Measurements from ENCODE around the gene FEZ2.

FEZ2 gene

DNA sequence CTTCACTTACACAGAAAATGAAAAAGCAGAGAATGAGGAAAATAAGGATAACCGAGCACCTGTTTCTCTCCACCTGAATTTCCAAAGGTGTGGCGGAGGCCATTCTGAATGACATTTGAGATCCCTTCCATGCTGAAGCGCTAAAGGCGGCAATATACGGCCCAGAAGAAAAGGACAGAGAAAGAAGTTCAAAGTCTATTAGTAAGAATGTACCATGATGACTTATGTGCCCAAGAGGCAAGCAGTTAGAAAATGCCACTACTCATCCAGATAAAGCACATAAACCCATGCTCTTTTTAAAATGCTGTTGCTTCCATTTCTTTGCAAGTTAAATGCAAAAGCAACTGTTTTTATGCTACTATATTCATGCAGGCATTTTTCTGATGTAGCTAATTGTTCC, 37.2 kb downstream of the FEZ2 start:
- DNase-seq: no peak

DNA sequence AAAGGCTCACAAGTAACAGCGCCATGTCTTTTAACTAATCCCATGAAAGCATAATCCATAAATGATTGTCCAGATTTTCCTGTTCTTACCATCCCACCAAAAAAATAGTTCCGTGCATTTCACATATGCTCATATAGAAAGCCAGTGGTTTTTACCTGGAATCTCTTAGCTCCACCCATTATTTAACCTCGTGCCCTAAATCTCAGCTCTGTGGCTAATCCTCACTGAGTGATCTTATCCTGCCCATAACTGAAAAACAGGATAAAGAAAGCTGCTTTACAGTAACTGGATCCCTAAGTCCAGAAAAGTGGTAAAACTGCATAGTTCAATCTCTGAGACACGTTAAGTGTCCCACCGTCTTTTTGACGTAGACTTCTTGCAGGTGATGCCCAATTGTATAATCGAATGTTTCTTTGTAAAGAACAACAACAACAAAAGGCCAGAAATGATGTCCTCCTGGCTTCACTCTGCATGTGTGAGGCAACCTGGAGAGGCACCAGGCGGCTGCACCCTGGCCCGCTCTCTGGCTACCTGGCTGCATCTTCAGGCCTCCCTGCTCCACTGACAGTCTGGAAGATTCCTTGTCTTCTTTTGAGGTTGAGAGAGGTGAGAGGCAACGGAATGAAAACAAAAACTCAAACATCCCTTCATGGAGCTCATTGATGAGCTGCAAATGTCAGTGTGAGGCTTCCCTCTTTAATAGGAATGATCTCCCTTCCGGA, 38.6 kb downstream of the FEZ2 start:
- no peak for DNase-seq

DNA sequence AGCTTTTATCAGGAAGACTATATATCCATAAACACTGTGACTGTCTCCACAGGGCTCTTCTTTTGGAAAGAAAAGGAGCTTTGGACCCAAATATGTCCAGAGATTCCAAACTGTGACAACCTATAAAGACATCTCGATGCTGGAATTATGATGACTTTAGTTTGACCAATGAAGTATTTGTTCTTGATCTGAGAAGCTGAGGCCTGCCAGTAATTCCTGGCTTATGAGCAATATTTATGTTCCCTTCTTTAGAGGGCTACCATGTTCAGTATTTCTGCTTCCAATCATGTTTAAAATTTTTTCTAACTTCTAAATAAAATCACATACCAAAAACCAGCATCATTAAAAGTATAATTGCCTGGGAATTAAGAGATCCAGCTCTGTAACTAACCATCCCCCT, 41.1 kb downstream of the FEZ2 start:
- DNase-seq: peak; percentile 50

DNA sequence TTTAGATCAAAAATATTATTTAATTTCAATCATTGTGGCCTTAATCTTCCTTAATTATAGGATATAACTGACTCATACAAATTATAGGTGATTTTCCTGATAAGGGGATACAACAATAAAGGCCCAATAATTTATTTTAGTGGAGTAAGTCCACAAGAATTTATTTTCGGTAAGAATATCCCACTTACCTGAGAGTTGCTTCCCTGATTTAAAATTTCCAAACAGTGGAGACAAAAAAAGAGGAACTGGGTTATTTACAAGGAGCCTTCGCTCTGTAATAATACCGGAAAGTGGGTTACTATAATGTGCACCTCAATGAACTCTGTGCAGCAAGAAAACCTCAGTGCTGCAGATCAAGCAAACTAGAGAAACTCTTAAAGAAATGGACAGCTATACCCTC, 42.2 kb downstream of the FEZ2 start:
- no peak for DNase-seq

DNA sequence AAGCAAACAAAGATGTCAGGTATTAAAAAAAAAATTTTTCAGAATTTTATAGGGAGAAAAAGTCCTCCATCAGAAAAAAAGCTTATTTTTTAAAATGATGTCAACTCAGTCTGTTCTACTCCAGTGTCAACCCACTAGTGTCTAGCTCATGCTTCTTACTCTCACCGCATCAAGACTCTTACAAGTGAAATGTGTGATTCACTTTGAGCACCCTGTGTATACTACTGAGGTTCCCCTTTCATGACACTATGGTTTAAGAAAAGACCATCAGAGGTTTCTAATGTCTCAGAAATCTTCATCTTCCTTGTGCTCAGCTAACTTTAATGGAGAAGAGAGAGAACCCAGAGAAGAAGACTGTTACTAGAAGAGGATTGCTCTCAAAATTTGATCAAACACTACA, 43.4 kb downstream of the FEZ2 start:
- DNase-seq: no peak

DNA sequence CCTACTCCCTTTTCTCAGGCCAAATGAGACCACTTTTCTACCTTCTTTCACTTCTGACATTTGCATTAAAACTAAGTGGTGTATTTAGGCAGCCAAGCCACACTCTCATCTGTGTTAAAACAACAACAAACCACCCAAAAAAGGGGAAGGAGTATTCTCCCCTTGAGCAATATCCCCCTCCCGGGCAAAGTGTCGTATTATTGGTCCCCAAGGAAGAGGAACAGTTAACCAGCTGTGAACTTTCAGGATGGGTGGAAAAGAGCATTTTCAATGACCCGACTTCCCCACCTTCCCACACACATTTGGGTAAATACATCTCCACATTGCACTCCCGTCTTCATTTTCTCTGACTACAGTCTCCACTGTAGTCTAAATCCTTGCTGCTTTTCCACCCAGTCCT, 44.3 kb downstream of the FEZ2 start:
- no peak for DNase-seq

DNA sequence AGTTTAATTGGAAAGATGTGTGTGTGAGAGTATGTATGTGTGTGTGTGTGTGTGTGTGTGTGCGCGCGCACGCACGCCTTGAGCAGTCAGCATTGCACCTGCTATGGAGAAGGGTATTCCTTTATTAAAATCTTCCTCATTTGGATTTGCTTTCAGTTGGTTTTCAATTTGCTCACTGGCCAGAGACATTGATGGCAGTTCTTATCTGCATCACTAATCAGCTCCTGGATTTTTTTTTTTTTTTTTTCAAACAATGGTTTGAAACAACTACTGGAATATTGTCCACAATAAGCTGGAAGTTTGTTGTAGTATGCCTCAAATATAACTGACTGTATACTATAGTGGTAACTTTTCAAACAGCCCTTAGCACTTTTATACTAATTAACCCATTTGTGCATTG, 48.0 kb downstream of the FEZ2 start:
- no peak for DNase-seq

DNA sequence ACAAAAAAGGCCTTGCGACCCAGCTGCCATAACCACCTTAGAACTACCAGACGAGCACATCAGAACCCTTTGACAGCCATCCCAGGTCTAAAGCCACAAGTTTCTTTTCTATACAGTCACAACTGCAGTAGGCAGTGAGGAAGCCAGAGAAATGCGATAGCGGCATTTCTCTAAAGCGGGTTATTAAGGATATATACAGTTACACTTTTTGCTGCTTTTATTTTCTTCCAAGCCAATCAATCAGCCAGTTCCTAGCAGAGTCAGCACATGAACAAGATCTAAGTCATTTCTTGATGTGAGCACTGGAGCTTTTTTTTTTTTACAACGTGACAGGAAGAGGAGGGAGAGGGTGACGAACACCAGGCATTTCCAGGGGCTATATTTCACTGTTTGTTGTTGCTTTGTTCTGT, 48.8 kb downstream of the FEZ2 start:
- no peak for DNase-seq

DNA sequence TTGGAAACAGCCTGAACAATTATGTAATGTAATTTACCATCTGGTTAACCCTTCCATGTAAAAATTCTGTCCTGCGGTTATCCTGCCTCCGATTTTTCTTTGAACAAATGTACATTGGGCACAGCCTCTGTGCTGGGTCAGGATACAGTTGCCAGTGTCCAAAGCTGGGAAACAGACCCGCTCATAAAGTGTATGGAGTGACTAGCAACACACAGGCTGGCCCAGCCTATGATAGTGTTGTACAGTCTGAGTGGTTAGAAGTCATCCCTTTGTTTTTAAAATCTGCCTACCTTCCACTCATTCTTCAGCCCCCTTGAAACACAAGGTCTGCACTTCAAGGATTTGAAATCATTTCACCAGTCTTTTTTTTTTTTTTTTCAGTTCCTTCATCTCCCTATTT, 50.1 kb downstream of the FEZ2 start:
- no peak for DNase-seq

DNA sequence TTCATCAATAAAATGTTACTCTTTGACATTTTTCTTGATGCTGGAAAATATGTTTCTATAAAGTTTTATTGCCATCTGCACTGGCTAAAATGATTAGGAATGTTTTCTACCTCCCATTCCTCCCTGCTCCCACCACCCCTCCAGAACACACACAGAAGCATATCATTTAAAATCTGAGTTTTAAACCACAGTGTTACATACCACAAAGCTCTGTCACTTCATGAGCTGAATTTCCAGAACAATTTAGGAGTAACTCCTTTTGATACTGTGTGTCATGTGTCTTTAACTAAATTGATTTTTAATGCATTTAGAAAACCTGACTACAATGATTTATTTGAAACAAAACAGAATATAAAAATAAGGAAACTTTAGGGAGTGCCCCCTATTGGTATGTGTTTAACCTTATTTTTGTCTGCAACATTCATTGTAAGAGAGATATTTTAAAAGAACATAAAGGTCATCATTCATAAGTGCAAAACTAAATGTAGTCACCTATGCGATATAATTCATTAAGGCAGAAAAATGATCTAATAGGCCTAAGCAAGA, 52.0 kb downstream of the FEZ2 start:
- DNase-seq: no peak

DNA sequence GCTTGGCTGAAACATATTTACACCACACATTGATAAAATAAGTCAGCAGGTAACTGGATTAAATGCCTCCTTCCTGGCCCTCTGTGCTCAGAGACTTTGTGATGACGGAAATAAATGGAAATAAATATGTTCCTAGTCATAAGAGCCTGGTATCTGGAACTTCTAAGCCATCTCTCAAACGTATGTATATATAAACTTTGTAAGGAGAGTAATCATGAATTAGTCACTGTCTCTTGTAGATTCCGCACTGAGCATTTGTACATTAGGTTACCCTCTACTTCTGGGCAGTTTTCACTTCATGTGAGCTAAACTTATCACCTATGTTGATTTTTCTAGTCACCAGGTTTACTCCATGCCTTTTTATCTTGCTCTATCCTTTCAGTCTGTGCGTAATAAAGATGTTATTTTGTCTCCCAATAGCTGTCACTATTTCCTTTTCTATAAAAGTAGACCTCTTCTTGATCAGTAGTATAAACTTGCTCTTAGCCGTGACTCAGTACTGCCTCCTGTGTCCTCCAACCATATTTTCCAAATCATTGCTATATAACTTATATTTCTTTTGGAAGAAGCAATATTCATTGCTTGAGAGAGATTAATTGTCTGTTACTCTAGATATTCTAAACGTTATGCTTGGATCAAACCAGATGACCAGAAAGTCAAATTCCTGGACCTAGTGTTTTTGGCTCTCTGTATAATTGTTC, 53.2 kb downstream of the FEZ2 start:
- DNase-seq: no peak

DNA sequence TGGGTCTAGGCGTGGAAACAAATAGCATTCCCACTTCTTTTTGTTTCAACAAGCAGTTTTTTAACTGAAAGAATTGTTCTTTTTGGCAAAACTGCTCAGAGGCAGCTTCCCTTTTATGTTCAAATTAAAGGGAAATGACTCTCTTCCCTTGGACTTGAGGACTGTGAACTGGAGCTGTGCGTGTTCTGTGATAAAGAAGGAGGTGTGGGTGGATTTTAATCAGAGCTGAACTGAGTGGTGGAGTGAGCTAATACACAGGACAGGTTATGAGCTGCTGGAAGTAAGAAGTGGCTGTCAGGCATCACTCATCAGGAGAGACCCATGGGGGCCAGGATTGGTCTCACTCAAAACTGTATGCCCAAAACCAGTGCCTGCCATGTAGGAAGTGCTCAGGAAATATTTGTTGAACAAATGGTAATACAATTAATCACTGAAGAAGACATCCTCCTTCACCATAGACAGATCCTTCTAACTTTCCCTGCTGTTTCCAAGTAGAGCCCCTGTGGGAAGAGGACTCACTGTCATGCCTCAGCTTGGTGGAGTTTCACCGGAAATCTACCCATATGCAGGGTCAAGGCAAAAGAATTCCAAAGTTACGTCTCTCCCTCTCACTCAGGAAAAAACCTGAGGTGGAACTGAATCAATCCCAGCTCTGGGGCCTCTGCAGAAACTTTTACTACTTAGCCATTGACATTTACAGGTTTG, 55.9 kb downstream of the FEZ2 start:
- no peak for DNase-seq

DNA sequence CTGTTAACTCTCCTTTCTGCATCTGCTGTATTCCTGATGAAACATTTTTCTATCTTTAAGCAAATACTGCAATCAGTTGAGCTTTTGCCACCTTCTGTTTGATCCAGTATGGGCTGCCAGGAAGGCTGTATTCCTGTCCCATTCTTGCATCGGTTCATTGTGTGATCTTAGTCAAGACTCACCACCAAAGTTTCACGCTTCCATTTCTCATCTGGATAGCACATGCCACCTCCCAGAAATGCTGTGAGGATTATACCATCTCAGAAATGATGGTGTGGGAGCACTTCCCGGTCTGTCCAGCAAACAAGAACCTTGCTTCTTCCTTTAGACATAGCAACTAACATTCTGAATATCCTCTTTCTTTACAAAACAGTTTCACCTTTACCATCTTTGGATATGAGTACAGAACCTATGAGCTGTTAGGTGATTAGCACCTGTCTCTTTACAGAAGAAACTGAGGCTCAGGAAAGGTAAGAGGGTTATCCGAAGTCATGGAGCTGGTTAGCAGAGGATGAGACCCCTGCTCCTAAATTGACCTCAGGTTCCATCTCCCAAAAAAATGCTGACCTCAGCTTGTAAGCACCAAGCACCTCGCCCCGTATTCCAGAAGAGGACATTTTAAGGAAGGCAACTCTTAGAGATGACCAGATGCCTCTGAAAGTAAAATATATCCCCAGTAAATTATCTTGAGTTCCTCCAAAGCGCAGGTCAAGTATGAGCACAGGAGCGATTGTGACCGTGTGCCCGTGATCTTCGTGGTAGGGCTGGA, 56.8 kb downstream of the FEZ2 start:
- DNase-seq: no peak

DNA sequence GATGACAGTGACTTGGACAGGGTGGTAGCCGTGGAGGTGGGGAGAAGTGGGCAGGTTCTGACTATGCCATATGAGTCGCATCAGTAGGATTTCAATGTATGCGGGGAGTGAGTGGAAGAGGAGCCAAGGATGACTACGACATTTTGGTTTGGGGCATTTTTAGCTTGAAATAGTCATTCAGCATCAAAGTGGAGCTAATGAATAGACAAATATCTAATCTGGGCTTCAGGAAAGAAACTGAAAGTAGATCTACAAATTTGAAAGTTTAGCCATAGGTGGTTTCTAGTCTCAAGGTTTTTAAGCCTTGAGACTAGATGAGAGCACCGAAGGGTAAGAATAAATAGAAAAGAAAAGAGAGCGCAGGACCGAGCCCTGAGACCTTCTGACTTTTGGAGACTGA, 58.3 kb downstream of the FEZ2 start:
- DNase-seq: no peak

DNA sequence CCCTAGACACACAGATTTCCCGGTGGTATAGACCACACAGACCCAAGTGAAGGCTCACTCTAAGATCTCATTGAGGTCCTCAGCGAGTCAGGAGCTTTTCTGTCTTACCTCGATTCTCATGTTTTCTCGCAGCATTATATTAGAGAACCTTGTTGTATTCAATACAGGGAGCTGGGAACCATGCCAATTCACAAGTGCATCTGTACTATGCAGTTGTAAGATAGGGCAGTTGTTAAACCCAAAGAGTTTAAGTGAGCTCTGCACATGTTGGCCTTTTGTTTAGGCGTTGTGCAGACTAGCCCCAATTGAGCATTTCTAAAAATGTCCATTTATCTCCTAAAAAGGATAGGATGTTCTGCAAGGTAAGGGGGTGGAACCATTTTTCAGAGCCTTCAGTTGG, 59.6 kb downstream of the FEZ2 start:
- DNase-seq: no peak

DNA sequence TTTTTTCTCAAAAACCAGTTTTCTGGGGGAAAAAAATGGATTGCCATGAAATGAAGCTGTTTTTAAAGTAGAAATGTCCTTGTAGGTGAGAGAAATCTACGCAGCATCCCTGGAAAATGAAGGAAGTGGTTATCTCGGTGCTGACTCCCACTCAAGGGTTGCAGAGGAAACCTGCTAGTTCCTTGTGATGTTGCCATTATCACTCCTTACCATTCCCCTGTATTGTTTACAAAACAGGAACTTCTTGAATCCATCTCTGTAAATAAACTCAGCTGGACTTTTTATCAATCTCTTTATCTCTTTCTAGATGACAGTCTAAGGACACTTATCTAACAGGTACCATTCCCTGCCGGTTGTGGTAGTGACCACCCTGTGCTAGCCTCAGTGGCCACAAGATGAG, 61.2 kb downstream of the FEZ2 start:
- DNase-seq: no peak

DNA sequence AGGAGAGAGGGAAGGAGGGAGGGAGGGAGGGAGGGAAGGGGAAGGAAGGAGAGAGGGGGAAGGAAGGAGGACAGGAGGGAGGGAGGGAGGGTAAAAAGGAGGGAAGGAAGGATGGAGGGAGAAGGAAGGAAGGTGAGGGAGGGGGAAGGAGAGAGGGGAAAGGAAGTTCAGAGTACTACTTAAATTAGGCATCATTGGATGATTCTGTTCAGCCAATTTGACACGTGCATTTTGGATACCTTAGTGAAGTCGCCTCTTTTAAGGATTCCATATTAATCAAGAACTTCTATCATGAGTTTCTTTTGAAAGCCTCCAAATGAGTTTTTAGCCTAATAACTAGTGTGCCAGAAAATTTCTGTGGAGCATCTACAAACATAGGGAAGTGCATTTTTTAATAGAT, 62.9 kb downstream of the FEZ2 start:
- no peak for DNase-seq

DNA sequence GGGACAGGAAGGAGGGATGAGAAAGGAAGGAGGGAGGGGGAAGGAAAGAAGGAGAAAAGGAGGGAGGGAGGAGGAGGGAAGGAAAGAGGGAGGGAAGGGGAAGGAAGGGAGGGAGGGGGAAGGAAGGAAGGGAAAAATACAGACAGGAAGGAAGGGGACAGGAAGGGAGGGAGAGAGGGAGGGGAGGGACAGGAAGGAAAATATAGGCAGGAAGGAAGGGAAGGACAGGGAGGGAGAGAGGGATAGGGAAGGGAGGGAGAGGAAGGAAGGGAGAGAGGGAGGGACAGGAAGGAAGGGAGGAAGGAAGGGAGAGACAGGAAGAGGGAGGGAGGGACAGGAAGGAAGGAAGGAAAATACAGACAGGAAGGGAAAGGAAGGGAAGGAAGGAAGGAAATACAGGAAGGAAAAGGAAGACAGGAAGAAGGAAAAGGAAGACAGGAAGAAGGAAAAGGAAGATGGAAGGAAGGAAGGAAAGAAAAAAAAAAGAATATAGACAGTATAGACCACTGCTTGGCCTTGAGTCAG, 63.6 kb downstream of the FEZ2 start:
- DNase-seq: no peak

DNA sequence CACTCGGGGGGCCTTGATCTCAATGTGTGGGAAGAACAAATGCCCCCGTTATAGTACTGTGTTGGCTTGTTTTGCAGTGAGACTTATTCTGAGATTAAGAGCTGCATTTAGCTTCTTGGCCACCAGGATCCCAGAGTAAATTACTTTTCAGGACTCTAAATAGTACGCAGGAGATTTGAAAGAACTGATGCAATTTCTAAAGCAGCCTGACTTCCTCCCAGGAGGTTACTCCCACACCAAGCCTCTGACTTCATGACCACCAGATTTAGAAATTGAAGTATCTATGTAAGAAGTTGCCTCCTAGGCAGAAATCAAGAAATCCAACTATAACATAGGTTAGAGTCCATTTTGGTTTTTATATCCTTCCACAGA, 67.0 kb downstream of the FEZ2 start:
- DNase-seq: no peak

DNA sequence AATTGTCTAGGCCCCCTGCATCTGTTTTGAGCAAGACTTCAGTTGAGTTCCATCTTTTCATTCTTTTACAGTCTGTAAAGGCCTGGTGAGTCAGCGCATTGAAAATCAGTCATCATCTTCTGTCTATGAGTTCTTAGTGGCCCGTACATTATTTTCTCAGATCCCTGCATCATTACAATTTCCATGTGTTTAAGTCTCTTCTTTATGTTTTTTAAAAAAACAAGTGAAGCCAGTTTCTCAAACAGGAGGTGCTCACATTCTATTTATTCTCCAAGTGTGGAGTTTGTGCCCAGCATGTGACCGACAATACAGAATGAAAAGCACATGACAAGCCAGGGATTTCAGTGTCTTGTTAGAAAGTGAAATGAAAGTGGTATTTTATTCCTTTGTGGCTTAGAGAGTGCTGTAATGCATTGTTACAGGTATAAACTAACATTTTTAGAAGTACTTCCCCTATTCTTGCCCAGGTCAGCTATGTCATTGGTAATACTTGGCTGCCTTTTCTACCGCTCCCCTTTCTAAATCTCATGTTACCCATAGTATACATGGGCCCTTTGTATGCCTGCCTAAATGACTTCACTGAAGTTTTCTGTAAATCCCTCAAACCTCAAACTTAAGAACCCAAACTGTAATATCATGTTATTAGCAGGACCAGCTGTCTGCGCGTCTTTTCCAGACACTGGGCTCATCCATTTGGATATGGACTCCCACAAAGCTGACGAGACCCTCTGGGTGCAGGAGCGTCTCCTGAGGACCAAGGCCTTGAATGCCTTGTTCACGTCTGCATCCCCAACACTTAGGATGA, 67.6 kb downstream of the FEZ2 start:
- no peak for DNase-seq

DNA sequence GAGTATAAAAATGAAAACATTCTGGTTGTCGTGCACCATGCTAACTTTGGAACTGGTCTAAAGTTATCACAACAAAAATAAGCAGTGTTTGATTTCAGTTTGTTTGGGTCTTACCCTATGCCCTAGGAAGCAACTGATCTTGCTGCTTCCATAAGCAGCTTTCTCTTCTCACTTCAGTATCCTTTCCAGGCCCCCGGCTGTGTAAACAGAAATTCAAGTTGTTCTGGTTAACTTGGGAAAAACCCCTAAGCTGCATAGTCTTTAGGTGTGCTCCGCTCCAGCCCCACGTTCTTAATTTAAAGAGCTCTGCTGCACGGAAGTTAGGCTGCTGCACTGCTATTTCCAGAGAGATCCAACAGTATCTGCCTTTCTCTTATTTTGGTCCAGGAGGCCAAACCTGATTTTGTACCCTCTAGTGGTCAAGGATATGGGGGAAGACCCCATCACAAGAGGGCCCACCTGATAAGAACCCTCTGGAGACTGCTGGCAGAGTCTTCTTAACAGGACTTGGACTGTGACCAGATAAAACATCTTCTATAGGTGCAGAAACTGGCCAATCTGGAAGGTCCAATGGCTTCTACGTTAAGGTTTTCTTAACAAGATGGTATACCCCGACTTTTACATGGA, 69.1 kb downstream of the FEZ2 start:
- no peak for DNase-seq

DNA sequence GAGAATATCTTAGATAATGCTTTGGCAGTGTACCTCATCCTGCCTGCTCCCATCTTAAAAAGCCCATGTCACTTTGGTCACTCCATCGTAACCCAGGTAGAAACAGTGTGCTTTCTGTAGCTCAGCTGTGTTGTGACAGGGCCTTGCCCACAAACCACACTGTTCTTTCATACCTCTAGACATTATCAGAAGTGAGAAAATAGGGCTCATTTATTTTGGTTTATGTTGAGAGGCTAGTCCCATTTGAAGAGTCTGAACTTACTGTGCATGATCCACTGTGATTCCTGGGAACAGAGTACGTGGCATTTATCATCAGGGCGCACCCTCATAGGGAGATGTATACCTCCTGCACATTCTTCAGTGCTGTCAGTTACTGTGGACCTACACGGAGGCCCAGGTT, 69.7 kb downstream of the FEZ2 start:
- no peak for DNase-seq

Measured in amniotic stem cell (primary cell).